ENCODE results near the gene USP48. TPM values are rescaled to one million over a fixed set of nuclear protein-coding genes. Genes with fewer than 3 reads are reported as not detected.

Gene USP48
- total RNA-seq, 1 experiment from 2014 or later: 49.1 TPM

- H3K9me3 Mint-ChIP-seq (ENCODE audit: unreplicated experiment): peaks cover 8% of the 10 kb centered on the region
- intact Hi-C loops (cut with micrococcal nuclease; ENCODE audit: unreplicated experiment): no loop called here
- no peaks in the 10 kb centered on the region for H3K27me3 Mint-ChIP-seq (ENCODE audit: insufficient read depth, unreplicated experiment)
- H3K4me3 ChIP-seq (ENCODE audit: low read depth, low read length): no peak overlapping the region
- POLR2A ChIA-PET: no interaction called here
- no peak for TF ChIP-seq CTCF (IDR thresholded peaks at IDR 0.05; ENCODE audit: insufficient read depth in 1 of 2, low read depth in 1 of 2, low read length in 1 of 2, severe bottlenecking in 1 of 2, unreplicated experiment in 1 of 2)
- H3K9me3 ChIP-seq: peaks cover 9% of the 10 kb centered on the region; the same call in 1 of the 2 replicates
- H3K27ac Mint-ChIP-seq (ENCODE audit: unreplicated experiment): no peak overlapping the region
- no peaks in the 10 kb centered on the region for H3K36me3 Mint-ChIP-seq (ENCODE audit: insufficient read depth, unreplicated experiment)
- no peak for DNase-seq
- H3K4me3 Mint-ChIP-seq (ENCODE audit: unreplicated experiment): no peak overlapping the region
- H3K4me1 Mint-ChIP-seq (ENCODE audit: low read depth, unreplicated experiment): no peaks in the 10 kb centered on the region
- H3K4me1 ChIP-seq: no peaks in the 10 kb centered on the region
- no peaks in the 10 kb centered on the region for H3K36me3 ChIP-seq (ENCODE audit: control insufficient read depth, insufficient read depth, low read length)
- BruUV-seq (replicated peaks): no TSS peak
- CTCF ChIA-PET: interaction anchor here (0.8 kb wide), 1 partner anchor 9 kb away, joined by 3 read pairs; no protein-coding TSS in a partner anchor
- no peaks in the 10 kb centered on the region for H3K27me3 ChIP-seq (replicated peaks; ENCODE audit: control insufficient read depth, insufficient read depth, low read length)
These were observed 16.8 kb upstream of the USP48 start for GRCh38 chr1:21799730-21800129.

- Histone ChIP-seq H3K9me3 (peaks cover 9% of the 10 kb centered on the region; the same call in 1 of the 2 replicates), H3K4me3 (ENCODE audit: low read depth, low read length) (no peak overlapping the region), H3K4me1 (no peaks in the 10 kb centered on the region), H3K27me3 (replicated peaks; ENCODE audit: control insufficient read depth, insufficient read depth, low read length) (no peaks in the 10 kb centered on the region), H3K36me3 (ENCODE audit: control insufficient read depth, insufficient read depth, low read length) (no peaks in the 10 kb centered on the region)
- TF ChIP-seq CTCF (IDR thresholded peaks at IDR 0.05; ENCODE audit: insufficient read depth in 1 of 2, low read depth in 1 of 2, low read length in 1 of 2, severe bottlenecking in 1 of 2, unreplicated experiment in 1 of 2): no peak
- H3K27ac Mint-ChIP-seq (ENCODE audit: unreplicated experiment): no peak overlapping the region
- H3K4me1 Mint-ChIP-seq (ENCODE audit: low read depth, unreplicated experiment): no peaks in the 10 kb centered on the region
- peaks cover 12% of the 10 kb centered on the region for H3K9me3 Mint-ChIP-seq (ENCODE audit: unreplicated experiment)
- ChIA-PET CTCF (no interaction called here), POLR2A (no interaction called here)
- no peaks in the 10 kb centered on the region for H3K27me3 Mint-ChIP-seq (ENCODE audit: insufficient read depth, unreplicated experiment)
- intact Hi-C loops (cut with micrococcal nuclease; ENCODE audit: unreplicated experiment): no loop called here
- no TSS peak for BruUV-seq (replicated peaks)
- H3K4me3 Mint-ChIP-seq (ENCODE audit: unreplicated experiment): no peak overlapping the region
- DNase-seq: no peak
- no peaks in the 10 kb centered on the region for H3K36me3 Mint-ChIP-seq (ENCODE audit: insufficient read depth, unreplicated experiment)
These were observed 12.1 kb upstream of the USP48 start for GRCh38 chr1:21795075-21795474.

- intact Hi-C loops (cut with micrococcal nuclease; ENCODE audit: unreplicated experiment): no loop called here
- H3K4me1 ChIP-seq: no peaks in the 10 kb centered on the region
- H3K4me1 Mint-ChIP-seq (ENCODE audit: low read depth, unreplicated experiment): no peaks in the 10 kb centered on the region
- H3K27me3 Mint-ChIP-seq (ENCODE audit: insufficient read depth, unreplicated experiment): no peaks in the 10 kb centered on the region
- no TSS peak for BruUV-seq (replicated peaks)
- no peak for TF ChIP-seq CTCF (IDR thresholded peaks at IDR 0.05; ENCODE audit: insufficient read depth in 1 of 2, low read depth in 1 of 2, low read length in 1 of 2, severe bottlenecking in 1 of 2, unreplicated experiment in 1 of 2)
- POLR2A ChIA-PET: no interaction called here
- no peaks in the 10 kb centered on the region for H3K27me3 ChIP-seq (replicated peaks; ENCODE audit: control insufficient read depth, insufficient read depth, low read length)
- H3K36me3 Mint-ChIP-seq (ENCODE audit: insufficient read depth, unreplicated experiment): no peaks in the 10 kb centered on the region
- peaks cover 9% of the 10 kb centered on the region; the same call in 1 of the 2 replicates for H3K9me3 ChIP-seq
- CTCF ChIA-PET: no interaction called here
- no peaks in the 10 kb centered on the region for H3K36me3 ChIP-seq (ENCODE audit: control insufficient read depth, insufficient read depth, low read length)
- no peak overlapping the region for H3K4me3 ChIP-seq (ENCODE audit: low read depth, low read length)
- H3K4me3 Mint-ChIP-seq (ENCODE audit: unreplicated experiment): no peak overlapping the region
- peaks cover 12% of the 10 kb centered on the region for H3K9me3 Mint-ChIP-seq (ENCODE audit: unreplicated experiment)
- H3K27ac Mint-ChIP-seq (ENCODE audit: unreplicated experiment): no peak overlapping the region
- no peak for DNase-seq
These were observed 11.7 kb upstream of the USP48 start for GRCh38 chr1:21794656-21795055.

Measured in Caco-2 (cell line).